IMR-90 (cell line): ENCODE measurements around the gene SHB. TPM values are rescaled to one million over a fixed set of nuclear protein-coding genes. Genes with fewer than 3 reads are reported as not detected.

ENCODE experiments used
- ATAC-seq: fragments of 200-7000 bp; cut with Tn5 transposase; 2 replicates; pipeline ENCODE4 v1.9.1; 2020; ENCODE audit warnings: low read depth, mild to moderate bottlenecking, moderate library complexity
- BruUV-seq: library from RNA; stranded (reverse); fragments of 400-500 nt; replicated peaks from 2 replicates; lab custom pipeline; 2021; lab: Mats Ljungman, UMichigan
- CTCF ChIA-PET: fragments of 300-600 bp; formaldehyde crosslinking; extraction: SDS; loops from one replicate; lab custom pipeline; 2021; ENCODE audit warnings: antibody characterized with exemption; lab: Yijun Ruan, JAX
- POLR2A ChIA-PET: fragments of 300-600 bp; sonication (Branson Sonifier 250); formaldehyde crosslinking; loops from one replicate; lab custom pipeline; 2022; ENCODE audit warnings: antibody characterized with exemption; ENCODE audit not compliant: unreplicated experiment; lab: Charles Lee
- DNase-seq: peaks from one replicate; pipeline ENCODE4 v3.0.0; 2013
- H2AFZ ChIP-seq: replicated peaks from 2 replicates; pipeline ENCODE3; 2013; ENCODE audit warnings: low read length, mild to moderate bottlenecking; ENCODE audit not compliant: poor library complexity
- H2AK5ac ChIP-seq: 2 replicates; pipeline ENCODE4 v1.6.1; 2013; ENCODE audit warnings: low read depth, low read length, inconsistent platforms
- H2AK9ac ChIP-seq: replicated peaks from 2 replicates; pipeline ENCODE3; 2013; ENCODE audit warnings: mild to moderate bottlenecking, low read depth, low read length, moderate library complexity; ENCODE audit not compliant: poor library complexity
- H2BK120ac ChIP-seq: 2 replicates; pipeline ENCODE4 v1.6.1; 2013; ENCODE audit warnings: low read depth, low read length, inconsistent platforms
- H2BK15ac ChIP-seq: 3 replicates; pipeline ENCODE4 v1.6.1; 2013; ENCODE audit warnings: low read depth, low read length, inconsistent platforms
- H2BK20ac ChIP-seq: 2 replicates; pipeline ENCODE4 v1.6.1; 2013; ENCODE audit warnings: low read depth, mild to moderate bottlenecking, inconsistent platforms, low read length, moderate library complexity
- H2BK5ac ChIP-seq: 2 replicates; pipeline ENCODE4 v1.6.1; 2013; ENCODE audit warnings: mild to moderate bottlenecking, low read depth, low read length, inconsistent platforms; ENCODE audit not compliant: poor library complexity, severe bottlenecking
- H3K14ac ChIP-seq: replicated peaks from 2 replicates; pipeline ENCODE4 v1.6.1; 2013; ENCODE audit warnings: low read depth, low read length, inconsistent platforms
- H3K18ac ChIP-seq: 2 replicates; pipeline ENCODE4 v1.6.1; 2013; ENCODE audit warnings: low read depth, low read length, control low read depth
- H3K23ac ChIP-seq: 2 replicates; pipeline ENCODE4 v1.6.1; 2013; ENCODE audit warnings: low read depth, low read length, inconsistent platforms
- H3K27ac ChIP-seq: 2 replicates; pipeline ENCODE4 v1.5.1; 2013; ENCODE audit warnings: mild to moderate bottlenecking, control low read depth, low read length; ENCODE audit not compliant: insufficient read depth
- H3K27me3 ChIP-seq: 2 replicates; pipeline ENCODE4 v1.6.1; 2013; ENCODE audit warnings: low read length; ENCODE audit not compliant: control insufficient read depth, insufficient read depth
- H3K36me3 ChIP-seq: 2 replicates; pipeline ENCODE4 v1.6.1; 2013; ENCODE audit warnings: low read length, mixed read lengths; ENCODE audit not compliant: control insufficient read depth, insufficient read depth
- H3K4ac ChIP-seq: 2 replicates; pipeline ENCODE4 v1.6.1; 2013; ENCODE audit warnings: low read depth, low read length, inconsistent platforms
- H3K4me1 ChIP-seq: 2 replicates; pipeline ENCODE4 v1.6.1; 2013; ENCODE audit warnings: low read length, mixed read lengths; ENCODE audit not compliant: control insufficient read depth, insufficient read depth
- H3K4me2 ChIP-seq: 2 replicates; pipeline ENCODE4 v1.6.1; 2013; ENCODE audit warnings: low read depth, mild to moderate bottlenecking, control low read depth, low read length, moderate library complexity
- H3K4me3 ChIP-seq: 2 replicates; pipeline ENCODE4 v1.5.1; 2013; ENCODE audit warnings: low read depth, mild to moderate bottlenecking, control low read depth, low read length, moderate library complexity; ENCODE audit not compliant: insufficient read depth
- H3K56ac ChIP-seq: 2 replicates; pipeline ENCODE4 v1.6.1; 2013; ENCODE audit warnings: low read length, inconsistent platforms; ENCODE audit not compliant: insufficient read depth; ENCODE audit errors: extremely low read depth
- H3K79me1 ChIP-seq, 2 experiments: 2 replicates each; pipeline ENCODE4 v1.6.1; 2013; ENCODE audit warnings: low read length in 2 of 2, inconsistent platforms in 1 of 2, low read depth in 1 of 2
- H3K9ac ChIP-seq: 2 replicates; pipeline ENCODE4 v1.6.1; 2013; ENCODE audit warnings: low read depth, low read length, control low read depth
- H3K9me1 ChIP-seq: 2 replicates; pipeline ENCODE4 v1.6.1; 2013; ENCODE audit warnings: low read length, inconsistent platforms; ENCODE audit not compliant: insufficient read depth
- H3K9me3 ChIP-seq: 2 replicates; pipeline ENCODE4 v1.6.1; 2013; ENCODE audit warnings: low read length; ENCODE audit not compliant: control insufficient read depth, insufficient read depth
- H4K20me1 ChIP-seq: 2 replicates; pipeline ENCODE4 v1.6.1; 2013; ENCODE audit warnings: low read length, inconsistent platforms; ENCODE audit not compliant: insufficient read depth
- H4K5ac ChIP-seq: 2 replicates; pipeline ENCODE4 v1.6.1; 2013; ENCODE audit warnings: mild to moderate bottlenecking, low read depth, low read length, control low read depth
- H4K8ac ChIP-seq, 2 experiments: 2 replicates each; pipeline ENCODE4 v1.6.1; 2013; ENCODE audit warnings: low read depth in 2 of 2, low read length in 2 of 2, control low read depth in 1 of 2, inconsistent platforms in 1 of 2
- H4K91ac ChIP-seq: 2 replicates; pipeline ENCODE4 v1.6.1; 2013; ENCODE audit warnings: low read depth, low read length, inconsistent platforms; ENCODE audit not compliant: insufficient read depth
- BHLHE40 ChIP-seq: fragments of 150-350 bp; IDR thresholded peaks from 2 replicates; pipeline ENCODE4 v1.6.1; 2016; ENCODE audit warnings: mild to moderate bottlenecking, low read depth, low read length
- CEBPB ChIP-seq: IDR thresholded peaks from 2 replicates; pipeline ENCODE4 v1.6.1; 2012; ENCODE audit warnings: low read depth, low read length, improper control_type of control experiment
- CHD1 ChIP-seq: IDR thresholded peaks from 2 replicates; pipeline ENCODE4 v1.6.1; 2012; ENCODE audit warnings: low read depth, low read length, improper control_type of control experiment
- CTCF ChIP-seq: conservative IDR thresholded peaks from 2 replicates; pipeline ENCODE4 v1.5.1; 2012; ENCODE audit warnings: mild to moderate bottlenecking, low read depth, low read length, improper control_type of control experiment
- FOS ChIP-seq: fragments of 150-350 bp; IDR thresholded peaks from 2 replicates; pipeline ENCODE4 v1.6.1; 2016; ENCODE audit warnings: low read depth, low read length
- MAFK ChIP-seq: IDR thresholded peaks from 2 replicates; pipeline ENCODE4 v1.6.1; 2012; ENCODE audit warnings: low read depth, low read length, improper control_type of control experiment
- MAZ ChIP-seq: IDR thresholded peaks from 2 replicates; pipeline ENCODE4 v1.6.1; 2012; ENCODE audit warnings: low read depth, mild to moderate bottlenecking, low read length, improper control_type of control experiment, moderate library complexity, borderline replicate concordance
- MXI1 ChIP-seq: IDR thresholded peaks from 2 replicates; pipeline ENCODE4 v1.6.1; 2012; ENCODE audit warnings: low read depth, mild to moderate bottlenecking, low read length, moderate library complexity, borderline replicate concordance
- NFE2L2 ChIP-seq: fragments of 150-350 bp; IDR thresholded peaks from 2 replicates; pipeline ENCODE4 v1.6.1; 2016; ENCODE audit warnings: low read depth, mild to moderate bottlenecking, low read length
- RAD21 ChIP-seq: IDR thresholded peaks from 2 replicates; pipeline ENCODE4 v1.6.1; 2012; ENCODE audit warnings: low read length, improper control_type of control experiment
- RCOR1 ChIP-seq: IDR thresholded peaks from 2 replicates; pipeline ENCODE4 v1.6.1; 2012; ENCODE audit warnings: mild to moderate bottlenecking, low read length, improper control_type of control experiment; ENCODE audit not compliant: insufficient replicate concordance
- SMC3 ChIP-seq: fragments of 150-350 bp; IDR thresholded peaks from 2 replicates; pipeline ENCODE4 v1.6.1; 2016; ENCODE audit warnings: low read depth, mild to moderate bottlenecking, antibody characterized with exemption, low read length, moderate library complexity
- USF2 ChIP-seq: fragments of 150-350 bp; IDR thresholded peaks from 2 replicates; pipeline ENCODE4 v1.6.1; 2017; ENCODE audit warnings: mild to moderate bottlenecking, antibody characterized with exemption, low read length, low read depth
- WGBS, 2 experiments: methylation state at CpG; one replicate each; pipeline versions ENCODE4 v1.1.5 to v1.1.7; 2013; ENCODE audit warnings: missing lambda C conversion rate in 2 of 2; ENCODE audit not compliant: insufficient read length in 1 of 2; ENCODE audit errors: extremely low coverage in 2 of 2; 5-methylcytosine and 5-hydroxymethylcytosine counted together
- dilution Hi-C: fragments of 300-500 bp; cut with HindIII; formaldehyde crosslinking; loops from one replicate; pipeline ENCODE4 v1.14.3; 2018; ENCODE audit warnings: low sequenced_read_pairs; ENCODE audit not compliant: unreplicated experiment
- in situ Hi-C: fragments of 300-500 bp; cut with MboI; formaldehyde crosslinking; loops from 3 replicates; pipeline ENCODE4 v1.14.3; 2019; ENCODE audit warnings: low sequenced_read_pairs, inconsistent platforms, mixed read lengths
- intact Hi-C: fragments of 100-400 bp; cut with micrococcal nuclease; formaldehyde crosslinking; loops from 2 replicates; pipeline ENCODE4 v1.10.0; 2022
- polyA plus RNA-seq, 3 experiments: library from polyadenylated mRNA; depleted of rRNA; stranded (reverse); fragments of >200 nt; gene quantifications; 2 replicates each; pipeline ENCODE4 v1.2.3, GENCODE V29; 2012; ENCODE audit warnings: low replicate concordance in 1 of 3
- total RNA-seq: library from RNA; depleted of rRNA; stranded (reverse); fragments of >200 nt; gene quantifications from 2 replicates; pipeline ENCODE4 v1.2.3, GENCODE V29; 2012

The SHB gene
- total and polyA plus RNA-seq, 2 of the 4 experiments (the other 2 are of a cell fraction): 6.1 to 20.4 TPM

DNA sequence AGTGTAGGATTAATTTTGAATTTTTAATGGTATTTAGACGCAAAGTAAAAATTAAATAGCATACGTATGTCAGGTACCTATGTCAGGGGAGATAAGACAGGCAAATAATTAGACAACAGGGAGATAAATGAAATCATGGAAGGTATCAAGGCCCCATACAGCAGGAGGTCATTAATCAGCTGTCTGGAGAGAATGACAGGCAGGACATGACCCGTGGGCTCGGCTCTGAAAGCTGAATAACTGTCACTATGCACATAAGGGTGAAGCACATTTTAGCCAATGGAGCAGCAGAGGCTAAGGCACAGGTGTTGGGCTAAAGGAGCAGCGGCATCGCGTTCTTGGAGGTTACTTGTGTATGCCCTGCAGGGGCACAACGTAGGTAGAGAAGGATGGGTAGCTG is 177.0 kb downstream of the SHB start:
- Histone ChIP-seq H3K9me3 (no peaks in the 10 kb centered on the region), H3K9ac (no peak overlapping the region), H3K36me3 (peaks cover 27% of the 10 kb centered on the region), H2AFZ (no peak overlapping the region), H2BK120ac (no peak overlapping the region), H3K18ac (no peak overlapping the region), H4K8ac (no peak overlapping the region), H3K4me2 (no peak overlapping the region), H3K27ac (no peak overlapping the region), H3K79me1 (peaks cover 16 to 26% of the 10 kb centered on the region in 2 experiments; a peak in 3 of 4 replicates), H4K20me1 (peaks cover 13% of the 10 kb centered on the region), H3K9me1 (no peaks in the 10 kb centered on the region; the same call in 1 of the 2 replicates), H3K27me3 (no peaks in the 10 kb centered on the region), H3K14ac (no peak overlapping the region), H4K5ac (no peak overlapping the region), H2BK20ac (no peak overlapping the region), H2BK5ac (no peak overlapping the region), H2BK15ac (no peak overlapping the region), H3K4ac (no peak overlapping the region), H3K56ac (no peak overlapping the region), H3K4me3 (no peak overlapping the region), H3K23ac (no peak overlapping the region), H2AK9ac (no peak overlapping the region), H3K4me1 (0 out of 2 replicates have a peak, but pooled peaks cover 2% of the 10 kb centered on the region), H2AK5ac (no peak overlapping the region), H4K91ac (no peak overlapping the region)
- CTCF ChIA-PET: no interaction called here
- in situ Hi-C loops: no loop called here
- DNase-seq (no peak), ATAC-seq (no peak)
- TF ChIP-seq USF2 (no peak), CTCF (no peak), SMC3 (no peak), CEBPB (no peak), FOS (no peak), MAZ (no peak), BHLHE40 (no peak), CHD1 (no peak), MXI1 (no peak), RCOR1 (no peak), NFE2L2 (no peak), RAD21 (no peak), MAFK (no peak)
- POLR2A ChIA-PET: no interaction called here
- no TSS peak for BruUV-seq
- dilution Hi-C loops: no loop called here
- 100% methylated on average over 1 of the region's 8 CpGs for WGBS, 2 experiments
- intact Hi-C loops: no loop called here
